Neuronal stem cell (in vitro differentiated cells): ENCODE data around the gene B4GALT5.

Experiments used
- DNase-seq: peaks from one replicate; pipeline ENCODE4 v3.0.0-alpha.2; 2013; ENCODE audit warnings: low spot score
- H2AFZ ChIP-seq: one replicate; pipeline ENCODE4 v1.6.1; 2013; ENCODE audit warnings: mild to moderate bottlenecking, low read length, inconsistent platforms
- H2AK5ac ChIP-seq: 2 replicates; pipeline ENCODE4 v1.6.1; 2013; ENCODE audit warnings: low read depth, mild to moderate bottlenecking, inconsistent platforms, low read length, moderate library complexity, mixed read lengths
- H2BK120ac ChIP-seq: 2 replicates; pipeline ENCODE4 v1.6.1; 2013; ENCODE audit warnings: low read depth, mild to moderate bottlenecking, inconsistent platforms, low read length, moderate library complexity, mixed read lengths
- H2BK12ac ChIP-seq: one replicate; pipeline ENCODE4 v1.6.1; 2013; ENCODE audit warnings: low read length, inconsistent platforms
- H2BK15ac ChIP-seq: 2 replicates; pipeline ENCODE4 v1.6.1; 2013; ENCODE audit warnings: mild to moderate bottlenecking, low read length, inconsistent platforms, mixed read lengths
- H2BK5ac ChIP-seq: one replicate; pipeline ENCODE4 v1.6.1; 2013; ENCODE audit warnings: inconsistent platforms, mild to moderate bottlenecking, low read length, moderate library complexity
- H3K14ac ChIP-seq: one replicate; pipeline ENCODE4 v1.6.1; 2013; ENCODE audit warnings: low read length, inconsistent platforms
- H3K18ac ChIP-seq: 2 replicates; pipeline ENCODE4 v1.6.1; 2013; ENCODE audit warnings: low read length, inconsistent platforms
- H3K23ac ChIP-seq: 2 replicates; pipeline ENCODE4 v1.6.1; 2013; ENCODE audit warnings: low read depth, mild to moderate bottlenecking, mixed read lengths, low read length, inconsistent platforms; ENCODE audit not compliant: poor library complexity
- H3K27ac ChIP-seq: replicated peaks from 3 replicates; pipeline ENCODE4 v1.5.1; 2013; ENCODE audit warnings: low read length, inconsistent platforms
- H3K27me3 ChIP-seq, 3 experiments: 2 replicates each; pipeline ENCODE4 v1.6.1; 2013; ENCODE audit warnings: low read length in 3 of 3, mild to moderate bottlenecking in 2 of 3, inconsistent platforms in 1 of 3, low read depth in 1 of 3, mixed read lengths in 1 of 3, moderate library complexity in 1 of 3; ENCODE audit not compliant: control insufficient read depth in 3 of 3, insufficient read depth in 3 of 3
- H3K36me3 ChIP-seq, 2 donors: replicated peaks in 1 of 2; 2 replicates each; pipeline ENCODE4 v1.6.1; 2013; ENCODE audit warnings: low read length in 2 of 2; ENCODE audit not compliant: control insufficient read depth in 2 of 2, insufficient read depth in 2 of 2
- H3K4ac ChIP-seq: 2 replicates; pipeline ENCODE4 v1.6.1; 2013; ENCODE audit warnings: inconsistent platforms, mild to moderate bottlenecking, low read length, moderate library complexity
- H3K4me1 ChIP-seq, 2 donors: 1 replicate in 1 of 2; 2 replicates in 1 of 2; pipeline ENCODE4 v1.6.1; 2013; ENCODE audit warnings: low read length in 2 of 2, low read depth in 1 of 2; ENCODE audit not compliant: control insufficient read depth in 2 of 2, insufficient read depth in 1 of 2
- H3K4me2 ChIP-seq: one replicate; pipeline ENCODE4 v1.6.1; 2013; ENCODE audit warnings: mild to moderate bottlenecking, low read length, inconsistent platforms; ENCODE audit not compliant: insufficient read depth, poor library complexity, severe bottlenecking
- H3K4me3 ChIP-seq, 2 donors: 2 replicates each; pipeline ENCODE4 v1.5.1; 2013; ENCODE audit warnings: low read length in 2 of 2, mild to moderate bottlenecking in 2 of 2, inconsistent platforms in 1 of 2, moderate library complexity in 1 of 2
- H3K79me1 ChIP-seq: one replicate; pipeline ENCODE4 v1.6.1; 2013; ENCODE audit warnings: low read depth, mild to moderate bottlenecking, inconsistent platforms, low read length, moderate library complexity
- H3K9ac ChIP-seq: one replicate; pipeline ENCODE4 v1.6.1; 2013; ENCODE audit warnings: mild to moderate bottlenecking, low read depth, low read length, inconsistent platforms; ENCODE audit not compliant: poor library complexity
- H3K9me3 ChIP-seq, 2 donors: replicated peaks in 1 of 2; 2 replicates each; pipeline versions ENCODE3 to v1.6.1; 2013; ENCODE audit warnings: low read length in 2 of 2, mild to moderate bottlenecking in 2 of 2, inconsistent platforms in 1 of 2, low read depth in 1 of 2, mixed read lengths in 1 of 2, moderate library complexity in 1 of 2; ENCODE audit not compliant: control insufficient read depth in 2 of 2, insufficient read depth in 1 of 2
- H4K8ac ChIP-seq: one replicate; pipeline ENCODE4 v1.6.1; 2013; ENCODE audit warnings: low read depth, mild to moderate bottlenecking, inconsistent platforms, low read length, moderate library complexity
- H4K91ac ChIP-seq: one replicate; pipeline ENCODE4 v1.6.1; 2013; ENCODE audit warnings: low read length, low read depth, mild to moderate bottlenecking, inconsistent platforms; ENCODE audit not compliant: poor library complexity
- WGBS, 2 donors: extraction: QIAGEN DNeasy Blood & Tissue Kit; methylation state at CpG; one replicate each; pipeline ENCODE4 v1.1.7; 2013; ENCODE audit warnings: missing lambda C conversion rate in 2 of 2, mixed read lengths in 1 of 2; ENCODE audit not compliant: insufficient read length in 2 of 2, insufficient replicate concordance in 1 of 2; ENCODE audit errors: extremely low coverage in 2 of 2; 5-methylcytosine and 5-hydroxymethylcytosine counted together

The B4GALT5 gene

GRCh38 chr20:49754596-49754995 lies 40.9 kb upstream of the B4GALT5 start:
- Histone ChIP-seq H3K27me3 (no peaks in the 10 kb centered on the region), H4K8ac (no peak overlapping the region), H4K91ac (no peak overlapping the region), H2BK15ac (no peak overlapping the region), H2AFZ (no peak overlapping the region), H2AK5ac (no peak overlapping the region), H2BK12ac (no peak overlapping the region), H3K27ac (no peak overlapping the region), H3K36me3 (no peaks in the 10 kb centered on the region), H3K4me1 (peaks cover 8 to 12% of the 10 kb centered on the region in 2 donors), H3K14ac (no peak overlapping the region), H2BK5ac (no peak overlapping the region), H3K4me2 (no peak overlapping the region), H3K9me3 (no peaks in the 10 kb centered on the region), H3K4ac (no peak overlapping the region), H2BK120ac (peak overlapping the region; percentile 7), H3K79me1 (no peaks in the 10 kb centered on the region), H3K4me3 (no peak overlapping the region), H3K9ac (no peak overlapping the region), H3K18ac (no peak overlapping the region), H3K23ac (no peak overlapping the region)
- no peak for DNase-seq
- no CpG with 5 or more reads among the region's 5 CpGs for WGBS, 2 donors

GRCh38 chr20:49753133-49753532 lies 39.5 kb upstream of the B4GALT5 start:
- H3K27ac ChIP-seq: no peak overlapping the region
- no peak overlapping the region for H3K4me3 ChIP-seq
- H3K79me1 ChIP-seq: no peaks in the 10 kb centered on the region
- H2BK12ac ChIP-seq: no peak overlapping the region
- no peak overlapping the region for H3K23ac ChIP-seq
- H3K18ac ChIP-seq: no peak overlapping the region
- WGBS, 2 donors: no CpG with 5 or more reads among the region's 2 CpGs
- no peak overlapping the region for H4K91ac ChIP-seq
- H2BK120ac ChIP-seq: no peak overlapping the region
- no peak overlapping the region for H3K4me2 ChIP-seq
- H3K27me3 ChIP-seq: no peaks in the 10 kb centered on the region
- no peak overlapping the region for H2AK5ac ChIP-seq
- peaks cover 4 to 8% of the 10 kb centered on the region in 2 donors for H3K4me1 ChIP-seq
- no peak overlapping the region for H3K14ac ChIP-seq
- H4K8ac ChIP-seq: no peak overlapping the region
- no peak overlapping the region for H3K4ac ChIP-seq
- no peak for DNase-seq
- no peak overlapping the region for H2BK15ac ChIP-seq
- H2BK5ac ChIP-seq: no peak overlapping the region
- no peaks in the 10 kb centered on the region for H3K9me3 ChIP-seq
- peak overlapping the region; percentile 21 for H2AFZ ChIP-seq
- H3K36me3 ChIP-seq: no peaks in the 10 kb centered on the region
- H3K9ac ChIP-seq: no peak overlapping the region

- H4K8ac ChIP-seq: no peak overlapping the region
- H3K4ac ChIP-seq: no peak overlapping the region
- H3K18ac ChIP-seq: no peak overlapping the region
- no peak overlapping the region for H2BK5ac ChIP-seq
- no peaks in the 10 kb centered on the region for H3K79me1 ChIP-seq
- H2AK5ac ChIP-seq: no peak overlapping the region
- no peaks in the 10 kb centered on the region for H3K9me3 ChIP-seq
- WGBS, 2 donors: no CpG with 5 or more reads among the region's 5 CpGs
- no peak for DNase-seq
- no peak overlapping the region for H3K23ac ChIP-seq
- no peak overlapping the region for H2BK12ac ChIP-seq
- no peak overlapping the region for H3K4me2 ChIP-seq
- no peak overlapping the region for H2AFZ ChIP-seq
- H3K27me3 ChIP-seq: no peaks in the 10 kb centered on the region
- no peak overlapping the region for H2BK15ac ChIP-seq
- no peak overlapping the region for H3K14ac ChIP-seq
- no peak overlapping the region for H4K91ac ChIP-seq
- no peak overlapping the region for H3K27ac ChIP-seq
- no peak overlapping the region for H3K9ac ChIP-seq
- H3K4me1 ChIP-seq: peaks cover 9 to 15% of the 10 kb centered on the region in 2 donors
- H3K36me3 ChIP-seq: no peaks in the 10 kb centered on the region
- no peak overlapping the region for H3K4me3 ChIP-seq
- no peak overlapping the region for H2BK120ac ChIP-seq
These were observed 38.7 kb upstream of the B4GALT5 start for GRCh38 chr20:49752201-49752903.

GRCh38 chr20:49751397-49751736 lies 37.7 kb upstream of the B4GALT5 start:
- H3K4ac ChIP-seq: no peak overlapping the region
- H2BK120ac ChIP-seq: no peak overlapping the region
- no peaks in the 10 kb centered on the region for H3K27me3 ChIP-seq
- H4K8ac ChIP-seq: no peak overlapping the region
- peaks cover 9 to 15% of the 10 kb centered on the region in 2 donors for H3K4me1 ChIP-seq
- no CpG with 5 or more reads among the region's 3 CpGs for WGBS, 2 donors
- no peaks in the 10 kb centered on the region for H3K36me3 ChIP-seq
- no peak overlapping the region for H2BK15ac ChIP-seq
- H3K27ac ChIP-seq: no peak overlapping the region
- H2BK5ac ChIP-seq: no peak overlapping the region
- no peak overlapping the region for H3K23ac ChIP-seq
- H3K9ac ChIP-seq: no peak overlapping the region
- H2BK12ac ChIP-seq: no peak overlapping the region
- DNase-seq: no peak
- no peak overlapping the region for H3K4me2 ChIP-seq
- H2AFZ ChIP-seq: peak overlapping the region; percentile 46
- no peaks in the 10 kb centered on the region for H3K9me3 ChIP-seq
- no peak overlapping the region for H3K4me3 ChIP-seq
- no peak overlapping the region for H3K14ac ChIP-seq
- H3K18ac ChIP-seq: no peak overlapping the region
- no peaks in the 10 kb centered on the region for H3K79me1 ChIP-seq
- no peak overlapping the region for H4K91ac ChIP-seq
- no peak overlapping the region for H2AK5ac ChIP-seq
